Measurements from ENCODE around the gene ARID3C. TPM values are rescaled to one million over a fixed set of nuclear protein-coding genes. Genes with fewer than 3 reads are reported as not detected.

Gene ARID3C
- total RNA-seq, 1 experiment from 2014 or later: not detected

DNA sequence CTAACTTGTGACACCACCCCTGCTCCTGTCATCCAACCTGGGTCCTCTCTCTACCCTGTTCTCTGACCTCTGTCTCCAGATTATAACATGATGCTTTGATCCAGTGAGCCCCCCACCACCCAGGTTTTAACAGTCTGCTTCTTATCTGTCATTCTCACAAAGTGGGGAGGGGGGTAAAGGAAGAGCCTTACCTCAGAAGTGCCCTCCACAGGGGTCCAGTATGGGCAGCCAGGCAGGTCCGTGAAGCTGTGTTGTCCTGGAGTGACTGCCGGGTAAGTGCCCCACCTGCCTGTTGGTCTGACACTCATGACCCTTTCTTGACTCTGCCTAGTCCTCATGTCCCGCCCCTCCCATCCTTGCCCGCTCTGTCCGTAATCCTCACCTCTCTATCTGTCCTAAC, 26.5 kb upstream of the ARID3C start:
- no peaks in the 10 kb centered on the region for H3K79me2 ChIP-seq (ENCODE audit: low read depth)
- ChIA-PET CTCF (no interaction called here), POLR2A (ENCODE audit: unreplicated experiment) (interaction anchor here (0.6 kb wide), 1 partner anchor 716 kb away, joined by 4 read pairs; no protein-coding TSS in a partner anchor)
- H3K4me3 ChIP-seq: no peak overlapping the region
- BruUV-seq (replicated peaks): no TSS peak
- no peak overlapping the region for H3K27ac ChIP-seq
- H3K9me2 ChIP-seq (ENCODE audit: insufficient read depth): no peaks in the 10 kb centered on the region
- H3K4me2 ChIP-seq: no peak overlapping the region
- peaks cover 7% of the 10 kb centered on the region; the same call in 1 of the 2 replicates for H3F3A ChIP-seq (ENCODE audit: insufficient read depth, low read depth)
- intact Hi-C loops (cut with micrococcal nuclease; ENCODE audit: unreplicated experiment): no loop called here
- H3K9me3 ChIP-seq (ENCODE audit: insufficient read depth, low read depth): no peaks in the 10 kb centered on the region
- no peak overlapping the region for H2AFZ ChIP-seq
- no peaks in the 10 kb centered on the region for H3K27me3 ChIP-seq (ENCODE audit: insufficient read depth, low read depth)
- no peaks in the 10 kb centered on the region for H4K20me1 ChIP-seq (ENCODE audit: insufficient read depth)
- DNase-seq: no peak
- TF ChIP-seq, protein P1, sequence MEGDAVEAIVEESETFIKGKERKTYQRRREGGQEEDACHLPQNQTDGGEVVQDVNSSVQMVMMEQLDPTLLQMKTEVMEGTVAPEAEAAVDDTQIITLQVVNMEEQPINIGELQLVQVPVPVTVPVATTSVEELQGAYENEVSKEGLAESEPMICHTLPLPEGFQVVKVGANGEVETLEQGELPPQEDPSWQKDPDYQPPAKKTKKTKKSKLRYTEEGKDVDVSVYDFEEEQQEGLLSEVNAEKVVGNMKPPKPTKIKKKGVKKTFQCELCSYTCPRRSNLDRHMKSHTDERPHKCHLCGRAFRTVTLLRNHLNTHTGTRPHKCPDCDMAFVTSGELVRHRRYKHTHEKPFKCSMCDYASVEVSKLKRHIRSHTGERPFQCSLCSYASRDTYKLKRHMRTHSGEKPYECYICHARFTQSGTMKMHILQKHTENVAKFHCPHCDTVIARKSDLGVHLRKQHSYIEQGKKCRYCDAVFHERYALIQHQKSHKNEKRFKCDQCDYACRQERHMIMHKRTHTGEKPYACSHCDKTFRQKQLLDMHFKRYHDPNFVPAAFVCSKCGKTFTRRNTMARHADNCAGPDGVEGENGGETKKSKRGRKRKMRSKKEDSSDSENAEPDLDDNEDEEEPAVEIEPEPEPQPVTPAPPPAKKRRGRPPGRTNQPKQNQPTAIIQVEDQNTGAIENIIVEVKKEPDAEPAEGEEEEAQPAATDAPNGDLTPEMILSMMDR (conservative IDR thresholded peaks at IDR 0.05): no peak
- no peak for TF ChIP-seq EZH2 (IDR thresholded peaks at IDR 0.05; ENCODE audit: low read depth)
- peaks cover 8% of the 10 kb centered on the region for H3K4me1 ChIP-seq (replicated peaks; ENCODE audit: insufficient read depth)
- no peaks in the 10 kb centered on the region for H3K36me3 ChIP-seq (ENCODE audit: low read depth)

DNA sequence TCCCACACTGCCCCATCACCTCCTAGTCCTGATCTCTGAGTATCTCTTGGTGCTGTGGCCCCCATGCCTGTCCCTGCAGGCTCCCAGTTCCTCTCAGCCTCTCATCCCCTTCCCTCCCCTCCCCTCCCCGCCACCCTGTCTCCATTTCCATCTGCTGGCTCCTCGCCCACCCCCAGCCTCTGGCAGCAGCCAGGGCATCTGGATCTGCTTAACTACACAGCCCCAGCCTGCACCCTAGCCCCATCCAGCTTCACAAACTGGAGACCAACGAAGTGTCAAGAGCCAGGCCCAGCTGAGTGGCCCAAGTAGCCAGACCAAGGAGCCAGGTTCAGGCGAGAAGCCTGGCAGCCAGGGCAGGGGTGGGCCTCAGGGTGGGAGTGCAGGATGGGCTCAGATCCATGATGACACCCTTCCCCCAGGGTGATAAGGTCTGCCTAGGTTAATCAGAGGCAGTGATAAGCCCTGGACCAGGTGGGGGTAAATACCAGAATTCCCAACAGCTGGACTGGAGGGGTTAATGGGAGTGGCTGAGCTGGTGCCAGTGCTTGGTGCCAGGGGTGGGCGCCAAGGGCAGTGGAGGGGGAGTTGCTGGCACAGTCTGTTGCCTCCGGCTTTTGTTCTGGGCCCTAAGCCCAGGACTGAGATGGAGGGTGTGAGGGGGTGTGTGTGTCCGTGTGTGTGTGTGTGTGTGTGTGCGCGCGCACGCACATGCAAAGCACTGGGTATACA, 25.6 kb upstream of the ARID3C start:
- no TSS peak for BruUV-seq (replicated peaks)
- H3K27ac ChIP-seq: no peak overlapping the region
- POLR2A ChIA-PET (ENCODE audit: unreplicated experiment): no interaction called here
- H3K9me3 ChIP-seq (ENCODE audit: insufficient read depth, low read depth): no peaks in the 10 kb centered on the region
- peaks cover 7% of the 10 kb centered on the region; the same call in 1 of the 2 replicates for H3F3A ChIP-seq (ENCODE audit: insufficient read depth, low read depth)
- no peak overlapping the region for H2AFZ ChIP-seq
- H3K36me3 ChIP-seq (ENCODE audit: low read depth): no peaks in the 10 kb centered on the region
- DNase-seq: no peak
- intact Hi-C loops (cut with micrococcal nuclease; ENCODE audit: unreplicated experiment): no loop called here
- no peaks in the 10 kb centered on the region for H3K9me2 ChIP-seq (ENCODE audit: insufficient read depth)
- H3K4me2 ChIP-seq: no peak overlapping the region
- H4K20me1 ChIP-seq (ENCODE audit: insufficient read depth): no peaks in the 10 kb centered on the region
- CTCF ChIA-PET: no interaction called here
- peaks cover 8% of the 10 kb centered on the region for H3K4me1 ChIP-seq (replicated peaks; ENCODE audit: insufficient read depth)
- H3K79me2 ChIP-seq (ENCODE audit: low read depth): no peaks in the 10 kb centered on the region
- H3K27me3 ChIP-seq (ENCODE audit: insufficient read depth, low read depth): no peaks in the 10 kb centered on the region
- TF ChIP-seq, protein P1 (conservative IDR thresholded peaks at IDR 0.05): no peak
- no peak for TF ChIP-seq EZH2 (IDR thresholded peaks at IDR 0.05; ENCODE audit: low read depth)
- H3K4me3 ChIP-seq: no peak overlapping the region

DNA sequence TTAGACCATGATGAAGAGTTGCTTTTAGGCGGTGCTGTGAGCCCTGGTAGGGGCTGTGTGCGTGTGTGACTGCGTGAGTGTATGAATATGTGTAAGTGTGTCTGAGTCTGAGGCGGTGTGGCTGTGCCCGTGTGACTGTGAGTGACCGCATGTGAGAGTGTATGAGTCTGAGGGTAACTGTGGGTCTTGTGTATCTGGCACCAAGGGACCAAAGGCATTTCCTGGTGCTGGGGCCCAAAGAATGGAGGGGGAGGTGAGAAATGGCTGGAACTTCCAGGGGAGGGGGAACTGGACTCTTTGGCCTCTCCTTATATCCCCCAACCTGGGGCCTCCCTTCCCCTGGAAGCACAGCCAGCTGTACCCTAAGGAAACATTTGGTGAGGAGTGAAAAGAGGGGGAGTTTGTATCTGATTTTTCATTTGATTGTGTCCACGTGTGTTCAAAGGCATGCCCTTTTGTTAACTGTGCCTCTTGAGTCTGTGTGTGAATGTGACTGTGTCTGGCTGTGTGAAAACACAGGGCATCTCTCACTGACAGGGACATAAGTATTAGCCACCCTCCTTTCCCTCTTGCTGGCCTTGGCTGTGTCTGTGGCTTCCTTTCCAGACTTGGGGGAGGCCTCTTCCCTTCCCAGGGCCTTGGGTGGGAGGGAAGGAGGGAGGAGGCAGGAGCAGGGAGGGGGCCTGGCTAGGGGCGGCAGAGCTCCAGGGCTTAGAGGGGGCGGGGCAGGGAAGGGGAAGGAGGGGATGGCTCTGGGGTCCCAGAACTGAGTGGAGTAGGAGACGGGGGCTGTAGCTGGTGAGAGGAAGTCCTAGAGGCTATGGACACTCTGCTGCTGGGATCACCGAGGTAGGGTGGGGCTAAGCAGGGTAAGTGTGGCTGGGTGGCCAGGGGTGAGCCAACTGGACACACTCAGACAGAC, 24.5 kb upstream of the ARID3C start:
- BruUV-seq (replicated peaks): no TSS peak
- intact Hi-C loops (cut with micrococcal nuclease; ENCODE audit: unreplicated experiment): no loop called here
- no peaks in the 10 kb centered on the region for H3K79me2 ChIP-seq (ENCODE audit: low read depth)
- ChIA-PET POLR2A (ENCODE audit: unreplicated experiment) (no interaction called here), CTCF (no interaction called here)
- H4K20me1 ChIP-seq (ENCODE audit: insufficient read depth): no peaks in the 10 kb centered on the region
- no peaks in the 10 kb centered on the region for H3K9me3 ChIP-seq (ENCODE audit: insufficient read depth, low read depth)
- H3K27ac ChIP-seq: no peak overlapping the region
- no peak for TF ChIP-seq EZH2 (IDR thresholded peaks at IDR 0.05; ENCODE audit: low read depth)
- TF ChIP-seq, protein P1 (conservative IDR thresholded peaks at IDR 0.05): no peak
- no peak overlapping the region for H3K4me3 ChIP-seq
- peaks cover 8% of the 10 kb centered on the region for H3K4me1 ChIP-seq (replicated peaks; ENCODE audit: insufficient read depth)
- no peaks in the 10 kb centered on the region for H3K27me3 ChIP-seq (ENCODE audit: insufficient read depth, low read depth)
- peak overlapping the region; percentile 74; the same call in 1 of the 2 replicates for H3K4me2 ChIP-seq
- no peaks in the 10 kb centered on the region for H3K36me3 ChIP-seq (ENCODE audit: low read depth)
- no peak overlapping the region for H2AFZ ChIP-seq
- H3K9me2 ChIP-seq (ENCODE audit: insufficient read depth): no peaks in the 10 kb centered on the region
- H3F3A ChIP-seq (ENCODE audit: insufficient read depth, low read depth): peaks cover 7% of the 10 kb centered on the region; the same call in 1 of the 2 replicates
- DNase-seq: no peak
